ENCODE results near the gene ATOH7. TPM values are rescaled to one million over a fixed set of nuclear protein-coding genes. Genes with fewer than 3 reads are reported as not detected.
A peak's percentile ranks its signal among the peaks of the same experiment; 100 is the strongest.

Gene ATOH7
- total RNA-seq, 2 experiments from 2014 or later = 0.21 to 0.57 TPM

DNA sequence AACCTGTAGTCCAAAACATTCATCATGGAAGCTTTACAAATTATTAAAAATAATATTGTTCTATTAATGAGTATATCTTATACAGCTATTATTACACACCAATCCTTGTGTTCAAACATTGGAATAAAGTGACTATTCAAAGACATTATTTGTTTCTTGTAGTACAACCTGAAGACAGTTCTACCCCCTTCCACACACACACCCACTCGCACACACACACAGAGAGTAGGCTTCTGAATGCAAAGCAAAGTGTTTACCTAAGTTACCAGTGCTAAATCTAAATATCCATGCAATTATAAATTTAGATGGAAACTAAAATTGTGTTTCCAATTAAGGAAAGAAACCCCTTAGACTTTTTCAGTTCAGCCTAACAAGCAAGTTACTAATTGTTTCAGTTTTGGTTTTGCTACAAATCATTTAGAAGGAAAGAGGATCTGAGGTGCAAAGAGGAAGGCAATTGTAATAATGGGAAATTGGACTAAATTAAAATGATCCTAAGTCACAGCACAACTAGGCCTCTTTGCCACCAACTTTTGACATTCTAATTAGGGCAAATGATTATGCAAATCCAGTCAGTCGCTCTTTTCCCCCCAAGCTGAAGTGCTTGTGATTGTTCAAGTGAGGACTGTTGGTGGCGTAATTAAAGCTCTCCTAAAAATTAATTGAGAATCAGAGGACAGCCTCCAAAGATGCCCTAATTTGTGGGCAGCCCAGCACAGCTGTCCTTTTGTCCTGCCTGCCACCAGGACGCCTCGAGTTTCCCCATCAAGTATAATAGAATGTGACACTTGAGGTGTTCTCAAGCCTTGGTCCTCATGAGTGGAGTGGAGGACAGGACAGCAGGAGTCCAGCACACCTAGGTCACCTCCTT, 19.9 kb upstream of the ATOH7 start:
- Histone ChIP-seq H3K9me3 (ENCODE audit: low read length) (no peaks in the 10 kb centered on the region), H3K4me3 (ENCODE audit: low read depth, low read length, poor library complexity, severe bottlenecking) (no peak overlapping the region), H2AFZ (ENCODE audit: low read length) (no peak overlapping the region), H3K79me2 (ENCODE audit: insufficient read depth, low read depth, low read length) (no peaks in the 10 kb centered on the region), H3K4me1 (ENCODE audit: insufficient read depth, low read length, poor library complexity, severe bottlenecking) (peaks cover 5% of the 10 kb centered on the region), H4K20me1 (ENCODE audit: insufficient read depth, low read length) (no peaks in the 10 kb centered on the region), H3K27ac (ENCODE audit: low read depth, low read length, poor library complexity, severe bottlenecking) (no peak overlapping the region), H3K36me3 (ENCODE audit: insufficient read depth, low read length) (no peaks in the 10 kb centered on the region), H3K4me2 (ENCODE audit: low read length) (peak overlapping the region; percentile 5; the same call in 1 of the 2 replicates), H3K9me2 (ENCODE audit: insufficient read depth, low read length) (no peaks in the 10 kb centered on the region)
- intact Hi-C loops (cut with micrococcal nuclease; ENCODE audit: unreplicated experiment) = no loop called here
- no TSS peak for BruUV-seq (replicated peaks)
- CTCF ChIA-PET (ENCODE audit: unreplicated experiment) = no interaction called here
- POLR2A ChIA-PET = interaction anchor here (0.5 to 1.4 kb wide), 6 partner anchors 12 to 714 kb away, joined by 3 to 8 read pairs (median 4); no protein-coding TSS in a partner anchor
- TF ChIP-seq, protein P1, sequence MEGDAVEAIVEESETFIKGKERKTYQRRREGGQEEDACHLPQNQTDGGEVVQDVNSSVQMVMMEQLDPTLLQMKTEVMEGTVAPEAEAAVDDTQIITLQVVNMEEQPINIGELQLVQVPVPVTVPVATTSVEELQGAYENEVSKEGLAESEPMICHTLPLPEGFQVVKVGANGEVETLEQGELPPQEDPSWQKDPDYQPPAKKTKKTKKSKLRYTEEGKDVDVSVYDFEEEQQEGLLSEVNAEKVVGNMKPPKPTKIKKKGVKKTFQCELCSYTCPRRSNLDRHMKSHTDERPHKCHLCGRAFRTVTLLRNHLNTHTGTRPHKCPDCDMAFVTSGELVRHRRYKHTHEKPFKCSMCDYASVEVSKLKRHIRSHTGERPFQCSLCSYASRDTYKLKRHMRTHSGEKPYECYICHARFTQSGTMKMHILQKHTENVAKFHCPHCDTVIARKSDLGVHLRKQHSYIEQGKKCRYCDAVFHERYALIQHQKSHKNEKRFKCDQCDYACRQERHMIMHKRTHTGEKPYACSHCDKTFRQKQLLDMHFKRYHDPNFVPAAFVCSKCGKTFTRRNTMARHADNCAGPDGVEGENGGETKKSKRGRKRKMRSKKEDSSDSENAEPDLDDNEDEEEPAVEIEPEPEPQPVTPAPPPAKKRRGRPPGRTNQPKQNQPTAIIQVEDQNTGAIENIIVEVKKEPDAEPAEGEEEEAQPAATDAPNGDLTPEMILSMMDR (conservative IDR thresholded peaks at IDR 0.05; ENCODE audit: low read length) = no peak
- TF ChIP-seq EZH2phosphoT487 (IDR thresholded peaks at IDR 0.05; ENCODE audit: borderline replicate concordance, low read depth, low read length) = no peak
- no peak for DNase-seq (ENCODE audit: low spot score)

- no peaks in the 10 kb centered on the region for H3K36me3 ChIP-seq (ENCODE audit: insufficient read depth, low read length)
- no peaks in the 10 kb centered on the region for H3K9me2 ChIP-seq (ENCODE audit: insufficient read depth, low read length)
- H3K27ac ChIP-seq (ENCODE audit: low read depth, low read length, poor library complexity, severe bottlenecking) = no peak overlapping the region
- no peak for TF ChIP-seq EZH2phosphoT487 (IDR thresholded peaks at IDR 0.05; ENCODE audit: borderline replicate concordance, low read depth, low read length)
- TF ChIP-seq, protein P1 (conservative IDR thresholded peaks at IDR 0.05; ENCODE audit: low read length) = no peak
- no peak overlapping the region for H3K4me2 ChIP-seq (ENCODE audit: low read length)
- intact Hi-C loops (cut with micrococcal nuclease; ENCODE audit: unreplicated experiment) = no loop called here
- CTCF ChIA-PET (ENCODE audit: unreplicated experiment) = no interaction called here
- H3K4me3 ChIP-seq (ENCODE audit: low read depth, low read length, poor library complexity, severe bottlenecking) = no peak overlapping the region
- no peaks in the 10 kb centered on the region for H4K20me1 ChIP-seq (ENCODE audit: insufficient read depth, low read length)
- H2AFZ ChIP-seq (ENCODE audit: low read length) = no peak overlapping the region
- H3K79me2 ChIP-seq (ENCODE audit: insufficient read depth, low read depth, low read length) = no peaks in the 10 kb centered on the region
- POLR2A ChIA-PET = interaction anchor here (0.5 to 0.9 kb wide), 5 partner anchors 16 to 713 kb away, joined by 3 to 8 read pairs (median 5); no protein-coding TSS in a partner anchor
- no peak for DNase-seq (ENCODE audit: low spot score)
- no peaks in the 10 kb centered on the region for H3K9me3 ChIP-seq (ENCODE audit: low read length)
- BruUV-seq (replicated peaks) = no TSS peak
- peaks cover 5% of the 10 kb centered on the region for H3K4me1 ChIP-seq (ENCODE audit: insufficient read depth, low read length, poor library complexity, severe bottlenecking)
These were observed 19.2 kb upstream of the ATOH7 start for GRCh38 chr10:68251151-68251550.

DNA sequence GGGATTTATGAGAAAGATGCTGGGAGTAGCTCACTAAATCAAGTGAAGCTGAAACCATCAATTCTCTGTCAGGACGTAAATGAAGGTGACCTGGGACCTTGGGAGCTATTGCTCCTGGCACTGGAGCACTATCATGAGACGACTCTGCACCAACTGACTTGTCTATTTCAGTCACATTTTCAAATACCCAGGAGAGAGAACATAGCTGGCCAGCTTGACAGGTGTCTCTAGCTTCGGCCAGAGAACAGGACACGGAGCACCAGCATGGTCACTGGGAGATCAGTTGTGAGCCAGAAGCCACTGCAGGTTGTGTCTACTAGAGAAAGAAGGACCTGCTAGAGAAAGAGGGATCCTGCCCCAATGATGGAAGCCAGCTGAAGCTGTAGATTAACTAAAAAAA, 17.4 kb upstream of the ATOH7 start:
- BruUV-seq (replicated peaks) = no TSS peak
- Histone ChIP-seq H3K4me3 (ENCODE audit: low read depth, low read length, poor library complexity, severe bottlenecking) (no peak overlapping the region), H3K27ac (ENCODE audit: low read depth, low read length, poor library complexity, severe bottlenecking) (no peak overlapping the region), H3K79me2 (ENCODE audit: insufficient read depth, low read depth, low read length) (no peaks in the 10 kb centered on the region), H3K36me3 (ENCODE audit: insufficient read depth, low read length) (no peaks in the 10 kb centered on the region), H3K9me3 (ENCODE audit: low read length) (no peaks in the 10 kb centered on the region), H4K20me1 (ENCODE audit: insufficient read depth, low read length) (no peaks in the 10 kb centered on the region), H3K4me2 (ENCODE audit: low read length) (no peak overlapping the region), H2AFZ (ENCODE audit: low read length) (no peak overlapping the region), H3K4me1 (ENCODE audit: insufficient read depth, low read length, poor library complexity, severe bottlenecking) (peaks cover 5% of the 10 kb centered on the region), H3K9me2 (ENCODE audit: insufficient read depth, low read length) (no peaks in the 10 kb centered on the region)
- ChIA-PET POLR2A (interaction anchor here (0.7 to 1.2 kb wide), 3 partner anchors 39 to 688 kb away, joined by 3 to 4 read pairs (median 3); no protein-coding TSS in a partner anchor), CTCF (ENCODE audit: unreplicated experiment) (no interaction called here)
- no peak for DNase-seq (ENCODE audit: low spot score)
- intact Hi-C loops (cut with micrococcal nuclease; ENCODE audit: unreplicated experiment) = no loop called here
- no peak for TF ChIP-seq EZH2phosphoT487 (IDR thresholded peaks at IDR 0.05; ENCODE audit: borderline replicate concordance, low read depth, low read length)
- TF ChIP-seq, protein P1 (conservative IDR thresholded peaks at IDR 0.05; ENCODE audit: low read length) = no peak
